Measurements from ENCODE around the gene TMEM88. TPM values are rescaled to one million over a fixed set of nuclear protein-coding genes. Genes with fewer than 3 reads are reported as not detected.

Gene TMEM88
- total RNA-seq, 2 donors from 2014 or later: 6.0 to 16.2 TPM

- ATAC-seq: no peak
- no peaks in the 10 kb centered on the region for H3K9me3 ChIP-seq
- H3K27me3 ChIP-seq: no peaks in the 10 kb centered on the region
- H3K4me3 ChIP-seq: peak overlapping the region; percentile 49
- peaks cover 44% of the 10 kb centered on the region for H3K4me1 ChIP-seq
- H3K27ac ChIP-seq: peak overlapping the region; percentile 82 to 96 (median 94)
- peak in 3 of 4 donors; percentile 35 to 39 (median 36) for DNase-seq
- intact Hi-C loops (cut with DNase I): loop anchor here (5.0 kb wide), 1 partner anchor 34 kb away; no protein-coding TSS in a partner anchor
- no peaks in the 10 kb centered on the region for H3K36me3 ChIP-seq (replicated peaks in 1 of 2; ENCODE audit: insufficient read depth in 1 of 2, low read depth in 2 of 2)
- no peak for TF ChIP-seq CTCF (IDR thresholded peaks at IDR 0.05)
- no peak for TF ChIP-seq POLR2A (IDR thresholded peaks at IDR 0.05)
- WGBS, 2 donors: 25 to 27% methylated on average over 29 of the region's 29 CpGs
Observed at GRCh38 chr17:7856011-7856810, 1.3 kb downstream of the TMEM88 start.

- Histone ChIP-seq H3K4me1 (peaks cover 37% of the 10 kb centered on the region), H3K4me3 (peak within 1 kb of the TSS; percentile 49), H3K9me3 (no peaks in the 10 kb centered on the region), H3K36me3 (replicated peaks in 1 of 2; ENCODE audit: insufficient read depth in 1 of 2, low read depth in 2 of 2) (no peaks in the 10 kb centered on the region), H3K27ac (peak within 1 kb of the TSS; percentile 82 to 96 (median 94)), H3K27me3 (no peaks in the 10 kb centered on the region)
- intact Hi-C loops (cut with DNase I): loop anchor here (5.0 kb wide), 1 partner anchor 35 kb away; no protein-coding TSS in a partner anchor
- peak; percentile 90 for ATAC-seq
- peak; percentile 18 to 73 (median 64) for TF ChIP-seq CTCF (IDR thresholded peaks at IDR 0.05)
- TF ChIP-seq POLR2A (IDR thresholded peaks at IDR 0.05): peak in 2 of 3 donors; percentile 57 to 63
- 0% methylated on average over 25 to 61 of the region's 64 CpGs for WGBS, 2 donors
- peak; percentile 96 to 99 (median 98) for DNase-seq
Observed at GRCh38 chr17:7856811-7857712, 2.2 kb downstream of the TMEM88 start, which contains the start of gene NAA38. NAA38 (minus strand) TSS chr17:7857559; CDS start chr17:7857463, 96 bp downstream.

GRCh38 chr17:7857713-7858521, 3.1 kb downstream of the TMEM88 start, which contains the start of gene CYB5D1:
CYB5D1 (plus strand) TSS chr17:7858003; CDS start chr17:7858135, 132 bp downstream.
- H3K4me3 ChIP-seq: peak within 1 kb of the TSS; percentile 49
- DNase-seq: peak; percentile 90 to 96 (median 94)
- 1 to 7% methylated on average over 19 to 48 of the region's 48 CpGs for WGBS, 2 donors
- H3K4me1 ChIP-seq: peaks cover 34% of the 10 kb centered on the region
- intact Hi-C loops (cut with DNase I): loop anchor here (5.0 kb wide), 1 partner anchor 36 kb away; no protein-coding TSS in a partner anchor
- no peaks in the 10 kb centered on the region for H3K9me3 ChIP-seq
- H3K36me3 ChIP-seq (replicated peaks in 1 of 2; ENCODE audit: insufficient read depth in 1 of 2, low read depth in 2 of 2): no peaks in the 10 kb centered on the region
- peak within 1 kb of the TSS; percentile 82 to 96 (median 94) for H3K27ac ChIP-seq
- H3K27me3 ChIP-seq: no peaks in the 10 kb centered on the region
- peak; percentile 69 for ATAC-seq
- TF ChIP-seq CTCF (IDR thresholded peaks at IDR 0.05) (peak in 2 of 7 experiments; percentile 3 to 14), POLR2A (IDR thresholded peaks at IDR 0.05) (peak in 2 of 3 donors; percentile 70 to 75)

GRCh38 chr17:7858522-7858810, 3.6 kb downstream of the TMEM88 start:
- Histone ChIP-seq H3K4me3 (peak overlapping the region in 1 of 2 donors; percentile 49), H3K9me3 (no peaks in the 10 kb centered on the region), H3K27ac (peak overlapping the region; percentile 82 to 96 (median 94)), H3K36me3 (replicated peaks in 1 of 2; ENCODE audit: insufficient read depth in 1 of 2, low read depth in 2 of 2) (no peaks in the 10 kb centered on the region), H3K4me1 (peaks cover 34% of the 10 kb centered on the region), H3K27me3 (no peaks in the 10 kb centered on the region)
- ATAC-seq: peak; percentile 11
- DNase-seq: peak; percentile 49 to 69 (median 63)
- peak; percentile 24 to 64 (median 43) for TF ChIP-seq CTCF (IDR thresholded peaks at IDR 0.05)
- TF ChIP-seq POLR2A (IDR thresholded peaks at IDR 0.05): no peak
- intact Hi-C loops (cut with DNase I): loop anchor here (5.0 kb wide), 1 partner anchor 36 kb away; no protein-coding TSS in a partner anchor
- WGBS, 2 donors: 9 to 13% methylated on average over 7 to 20 of the region's 20 CpGs
